GM19023 (cell line): ENCODE measurements around the gene MRPL28.
"Not testable (repeated sequence)": the region's sequence is repeated elsewhere in the genome, so short reads cannot be mapped to it uniquely, and the experiment has no call there.

ENCODE experiments used
- ATAC-seq: cut with Tn5 transposase; IDR thresholded peaks from one replicate; pipeline ENCODE4 v1.9.1; 2021; ENCODE audit warnings: mild to moderate bottlenecking, moderate library complexity; ENCODE audit not compliant: unreplicated experiment

MRPL28 gene

DNA sequence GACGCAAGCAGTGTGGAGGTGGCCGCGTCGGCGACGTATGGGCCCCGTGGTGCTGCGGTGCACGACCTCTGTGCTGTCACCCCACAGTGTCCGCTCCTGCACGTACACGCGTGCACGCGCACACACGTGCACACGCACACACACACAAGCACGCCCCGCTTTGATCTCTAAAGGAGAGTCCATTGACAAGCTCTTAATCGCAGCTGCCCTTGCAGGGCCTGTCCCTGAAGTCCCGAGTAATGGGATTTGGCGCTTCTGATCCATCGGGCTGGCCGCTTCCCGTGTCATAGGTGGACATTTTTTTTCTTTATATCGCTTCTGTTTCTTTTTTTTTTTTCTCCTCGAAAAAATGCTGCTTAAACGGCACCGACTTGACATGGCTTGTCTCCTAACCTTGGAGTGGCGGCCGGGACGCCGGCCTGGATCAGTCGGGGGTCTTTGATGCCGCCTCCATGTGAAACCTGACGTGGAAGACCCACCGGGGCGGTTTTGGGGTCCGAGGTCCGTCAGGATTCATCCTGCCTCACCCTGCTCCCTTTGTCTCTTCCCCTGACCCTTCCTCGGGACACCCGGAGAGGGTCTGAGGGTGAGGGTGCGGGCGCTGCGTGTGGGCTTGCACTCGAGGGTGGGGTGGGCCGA, 9.5 kb downstream of the MRPL28 start:
- no peak for ATAC-seq

DNA sequence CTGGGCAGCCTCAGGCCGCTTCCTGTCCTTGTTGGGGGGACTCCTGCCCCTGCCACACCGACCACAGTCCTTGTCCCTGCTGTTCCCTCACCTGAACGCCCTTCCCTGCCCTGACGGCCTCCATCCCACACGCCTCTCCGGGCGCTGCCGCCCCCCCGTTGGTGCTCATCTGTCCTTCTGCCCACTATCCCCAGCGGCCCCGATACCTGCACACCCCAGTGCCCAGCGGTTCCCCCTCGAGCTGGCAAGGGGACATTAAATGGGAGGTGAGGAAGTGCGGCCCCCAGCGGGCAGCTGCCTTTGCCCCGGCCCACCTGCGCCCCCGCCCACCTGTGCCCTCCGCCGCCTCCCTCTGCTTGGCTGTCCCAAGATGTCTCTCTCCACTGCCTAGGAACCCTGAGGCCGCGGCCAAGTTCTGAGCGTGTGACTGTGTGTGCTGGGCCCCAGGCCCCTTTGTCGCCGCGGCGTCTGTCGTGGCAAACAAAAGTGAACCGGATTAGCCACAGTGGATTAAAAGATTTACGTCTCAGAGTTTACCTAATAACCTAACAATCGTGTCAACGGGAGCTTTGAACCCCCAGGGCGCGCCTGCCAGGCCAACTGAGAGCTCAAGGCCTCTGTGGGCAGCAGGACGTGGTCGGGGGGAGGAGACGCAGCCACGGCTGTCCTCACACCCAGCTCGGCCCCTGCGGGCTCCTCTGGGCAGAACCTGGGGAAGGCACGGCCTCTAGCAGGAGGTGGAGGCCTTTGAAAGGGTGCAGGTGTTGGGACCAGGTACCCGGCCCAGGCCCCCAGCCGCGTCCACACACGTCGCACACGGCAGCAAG, 10.3 kb downstream of the MRPL28 start:
- ATAC-seq: no peak

DNA sequence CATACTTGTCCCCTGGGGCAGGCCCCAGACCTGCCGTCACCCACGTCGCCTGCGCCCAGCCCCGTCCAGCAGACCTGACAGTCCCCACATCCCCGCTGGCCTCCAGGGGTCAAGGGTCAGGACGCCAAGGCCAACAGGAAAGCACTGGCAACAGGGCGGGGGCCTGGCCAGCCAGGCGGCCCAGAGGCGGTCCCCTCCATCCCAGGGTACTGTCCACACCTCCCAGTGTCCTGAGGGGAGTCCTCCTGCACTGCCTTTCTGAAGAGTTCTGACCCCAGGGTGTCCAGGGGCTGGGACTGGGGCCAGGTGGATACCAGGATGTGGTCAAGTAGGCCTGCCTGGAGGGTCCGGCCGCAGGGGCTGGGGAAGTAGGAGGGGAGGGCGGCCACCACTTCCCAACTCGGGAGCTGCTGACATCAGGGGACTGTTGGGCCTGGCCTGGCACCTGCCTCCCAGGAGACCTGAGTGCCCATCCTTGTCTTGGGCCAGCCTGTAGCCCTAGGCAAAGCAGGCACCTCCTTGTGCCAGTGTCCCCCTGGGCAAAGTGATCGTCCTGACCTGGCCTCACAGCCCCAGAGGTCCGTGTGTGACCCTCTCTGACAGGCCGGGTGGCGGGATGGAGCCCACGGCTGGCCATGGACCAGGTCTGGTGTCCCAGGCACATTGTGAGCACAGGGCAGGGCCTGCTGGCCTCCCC, 11.1 kb downstream of the MRPL28 start:
- no peak for ATAC-seq

DNA sequence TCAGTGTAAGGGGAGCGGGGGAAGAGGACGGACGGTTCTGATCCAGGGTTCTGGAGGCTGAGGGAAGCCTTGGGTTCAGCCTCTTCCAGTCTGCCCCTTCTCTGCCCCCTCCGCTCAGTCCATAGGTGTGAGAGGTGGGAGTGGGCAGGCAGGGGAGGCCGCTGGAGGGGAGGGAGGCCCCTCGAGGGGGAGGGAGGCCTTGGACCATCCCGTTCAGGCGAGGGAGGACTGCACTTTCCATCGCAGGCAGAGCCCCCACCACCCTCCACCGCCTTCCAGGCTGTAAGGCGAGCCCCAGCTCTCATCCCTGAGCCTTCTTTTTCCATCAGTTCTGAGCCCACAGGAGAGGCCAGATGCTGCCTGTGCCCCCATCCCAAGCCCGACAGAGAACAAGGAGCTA, 13.6 kb downstream of the MRPL28 start:
- ATAC-seq: no peak

DNA sequence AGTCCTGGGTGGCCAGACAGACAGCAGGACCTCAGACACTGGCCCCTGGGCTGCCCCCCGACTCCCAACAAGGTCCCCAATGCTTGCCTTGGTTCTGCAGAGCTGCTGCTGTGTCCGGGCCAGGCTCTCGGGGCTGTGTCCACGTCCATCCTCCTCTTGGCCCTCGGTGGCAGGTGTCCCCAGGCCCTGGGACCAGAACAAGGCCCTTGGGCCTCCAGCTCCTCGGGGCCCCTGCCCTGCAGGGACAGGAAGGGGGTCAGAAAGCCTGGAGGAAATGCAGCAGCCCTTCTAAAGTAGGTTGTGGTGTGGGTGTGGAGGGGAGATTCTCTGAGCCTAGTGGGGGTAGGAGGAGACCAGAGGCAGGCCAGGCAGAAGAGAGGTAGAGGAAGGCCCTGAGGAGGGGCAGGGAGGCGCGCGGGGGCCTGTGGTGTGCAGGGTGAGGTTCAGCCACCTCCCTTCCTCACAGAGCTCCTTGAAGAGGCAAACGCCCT, 15.3 kb downstream of the MRPL28 start:
- ATAC-seq: no peak

DNA sequence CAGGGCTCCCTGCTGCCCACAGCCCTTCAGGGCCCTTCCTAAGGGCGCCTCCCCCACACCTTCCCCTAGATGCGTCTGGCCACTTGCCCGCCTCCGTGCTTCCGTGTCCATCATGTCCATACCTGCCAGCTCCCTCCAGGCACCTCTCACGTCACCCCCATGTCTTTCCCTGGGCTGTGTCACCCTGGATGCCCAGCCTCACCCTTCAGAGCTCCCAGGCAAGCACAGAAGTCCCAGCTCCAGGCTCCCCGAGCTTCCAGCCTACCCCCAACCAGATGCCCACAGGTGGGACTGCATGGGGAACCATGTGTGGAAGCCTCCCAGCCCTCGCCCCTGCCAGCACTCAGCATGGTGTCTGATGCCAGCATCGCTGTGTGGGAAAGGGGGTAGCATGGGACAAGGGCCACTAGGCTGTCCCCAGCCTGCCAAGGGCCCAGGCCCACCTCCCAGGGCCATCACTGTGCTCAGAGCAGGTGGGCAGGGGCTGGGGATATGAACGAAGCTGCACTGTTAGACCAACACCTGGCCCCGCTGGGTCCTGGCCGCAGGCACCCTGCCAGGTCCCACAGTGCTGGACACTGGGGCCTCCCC, 16.0 kb downstream of the MRPL28 start:
- no peak for ATAC-seq

DNA sequence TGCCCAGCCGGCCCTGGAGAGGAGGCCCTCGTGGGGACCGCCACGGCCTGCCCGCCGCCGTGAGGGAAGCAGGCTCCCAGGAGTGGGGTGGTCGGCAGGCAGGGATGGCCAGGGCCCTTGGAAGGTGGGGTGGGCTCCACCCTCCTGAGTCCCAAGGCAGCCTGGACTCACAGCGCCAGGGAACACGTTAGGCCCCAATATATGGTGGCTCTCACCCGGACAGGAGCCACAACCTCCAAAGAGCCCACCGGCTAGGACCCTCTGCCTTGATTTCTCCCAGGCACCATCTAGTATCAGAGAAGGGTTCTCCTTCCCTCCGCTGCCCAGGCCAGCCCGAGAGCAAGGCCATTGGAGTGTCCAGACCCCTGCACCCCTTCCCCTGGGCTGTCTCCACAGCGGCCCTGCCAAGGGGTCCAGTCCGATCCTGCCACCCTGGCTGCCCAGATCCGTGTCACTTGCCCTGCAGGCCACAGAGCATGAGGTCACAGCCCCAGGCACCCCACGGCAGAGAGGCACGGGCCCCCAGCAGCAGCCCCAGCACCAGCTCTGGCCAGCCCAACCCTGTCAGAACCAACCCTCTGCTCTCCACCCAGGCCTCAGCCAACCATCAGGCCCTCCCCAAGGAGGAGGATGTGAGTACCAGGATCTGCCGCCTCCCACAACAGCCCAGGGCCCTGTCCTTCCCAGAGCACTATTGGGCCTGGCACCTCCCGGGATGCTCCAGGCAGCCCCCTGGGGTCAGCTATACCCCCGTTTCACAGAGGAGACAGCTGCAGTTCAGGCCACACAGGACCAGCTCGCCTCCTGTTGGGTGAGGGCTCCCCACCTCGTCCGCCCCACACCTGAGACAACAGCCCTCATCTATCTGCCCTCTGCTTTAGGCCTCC, 16.7 kb downstream of the MRPL28 start:
- peak; percentile 5 for ATAC-seq

DNA sequence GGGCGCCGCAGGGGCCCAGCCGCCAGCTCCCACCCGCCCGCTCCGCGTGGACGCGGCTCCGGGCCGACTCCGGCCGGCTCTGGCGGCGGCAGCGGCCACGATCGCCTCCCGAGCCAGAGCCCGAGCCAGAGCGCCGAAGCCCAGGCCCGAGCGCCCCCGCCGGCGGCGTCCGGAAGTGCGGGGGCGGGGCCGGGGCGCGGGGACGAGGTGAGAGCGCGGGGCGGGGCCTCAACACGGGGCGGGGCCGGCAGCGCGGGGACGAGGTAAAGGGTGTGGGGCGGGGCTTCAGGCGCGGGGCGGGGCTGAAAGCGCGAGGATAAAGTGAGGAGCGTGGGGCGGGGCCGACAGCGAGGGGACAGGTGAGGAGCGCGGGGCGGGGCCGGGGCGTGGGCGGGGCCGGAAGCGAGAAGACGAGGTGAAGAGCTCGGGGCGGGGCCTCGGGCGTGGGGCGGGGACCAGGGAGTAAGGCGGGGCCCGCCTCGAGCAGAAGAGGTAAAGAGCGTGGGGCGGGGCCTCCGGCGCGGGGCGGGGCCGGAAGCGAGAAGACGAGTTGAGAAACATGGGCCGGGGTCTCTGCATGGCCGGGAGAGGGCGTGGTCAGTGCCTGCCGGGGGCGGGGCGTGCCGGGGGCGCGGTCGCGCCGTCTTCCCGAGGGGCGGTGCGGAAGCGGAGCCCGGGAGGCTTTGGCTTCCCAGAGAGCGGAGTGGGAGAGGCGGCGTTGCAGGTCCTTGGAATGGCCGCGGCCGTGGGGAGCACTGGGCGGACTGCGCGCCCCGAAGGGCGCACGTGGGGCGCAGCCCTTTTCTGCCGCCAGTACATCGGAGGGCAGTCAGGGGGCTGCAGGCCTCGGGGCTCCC, 17.6 kb downstream of the MRPL28 start, which contains the start of gene AXIN1:
Gene AXIN1 (minus strand): TSS at position 177 of the 857 bp plus-strand sequence. CDS start 5,698 bp downstream, outside the sequence.
- peak; percentile 62 for ATAC-seq

DNA sequence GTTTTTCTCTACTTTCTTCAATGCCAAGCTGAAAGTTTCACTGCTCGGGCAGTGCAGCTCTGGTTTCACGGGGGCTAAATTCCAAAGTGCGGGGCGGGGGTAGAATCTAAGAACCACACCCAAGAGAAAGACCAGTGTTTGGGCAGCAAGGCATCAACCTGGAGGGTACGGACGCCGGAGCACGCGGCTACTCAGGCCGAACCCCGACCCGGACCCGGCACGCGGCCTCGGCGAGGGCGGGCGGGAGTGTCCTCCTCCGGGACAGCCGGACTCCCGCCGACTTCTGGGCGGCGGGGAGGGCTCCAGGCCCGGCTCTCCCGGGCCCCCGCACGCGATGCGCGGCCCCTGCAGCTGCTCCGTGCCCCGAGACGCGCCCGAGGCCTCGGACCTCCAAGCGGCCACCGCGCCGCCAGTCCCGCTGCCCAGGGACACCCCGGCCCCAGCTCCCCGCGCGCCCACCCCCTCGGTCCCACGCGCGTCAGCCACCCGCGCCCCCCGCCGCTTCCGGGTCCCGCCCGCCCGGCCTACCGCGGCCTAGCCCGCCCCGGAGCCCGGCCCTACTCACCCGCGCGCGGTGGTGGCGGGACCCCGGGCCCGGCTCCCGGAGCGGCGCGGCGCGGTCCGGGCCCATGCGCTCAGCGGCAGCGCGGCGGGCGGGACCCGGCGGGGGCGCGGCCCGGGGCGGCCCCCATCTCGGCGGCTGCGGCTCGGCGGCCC, 18.4 kb downstream of the MRPL28 start:
- ATAC-seq: peak; percentile 19

DNA sequence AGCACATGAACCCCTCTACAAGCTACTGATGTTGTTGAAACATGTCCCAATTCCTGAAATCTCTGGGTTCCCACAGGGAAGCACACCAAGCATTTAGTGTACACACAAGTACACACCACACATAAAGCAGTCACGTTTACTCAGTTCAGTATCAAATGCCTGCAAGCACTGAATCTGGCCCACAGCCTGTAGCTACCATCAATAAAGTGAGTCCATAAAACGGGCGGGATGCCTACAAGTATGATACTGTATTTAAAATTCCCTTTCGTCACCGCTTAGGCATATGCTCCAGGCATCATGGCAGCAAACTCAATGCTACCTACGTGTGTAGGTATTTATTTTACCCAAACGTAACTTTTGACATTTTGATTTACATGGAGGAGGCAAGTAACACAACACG, 20.1 kb downstream of the MRPL28 start:
- ATAC-seq: no peak

DNA sequence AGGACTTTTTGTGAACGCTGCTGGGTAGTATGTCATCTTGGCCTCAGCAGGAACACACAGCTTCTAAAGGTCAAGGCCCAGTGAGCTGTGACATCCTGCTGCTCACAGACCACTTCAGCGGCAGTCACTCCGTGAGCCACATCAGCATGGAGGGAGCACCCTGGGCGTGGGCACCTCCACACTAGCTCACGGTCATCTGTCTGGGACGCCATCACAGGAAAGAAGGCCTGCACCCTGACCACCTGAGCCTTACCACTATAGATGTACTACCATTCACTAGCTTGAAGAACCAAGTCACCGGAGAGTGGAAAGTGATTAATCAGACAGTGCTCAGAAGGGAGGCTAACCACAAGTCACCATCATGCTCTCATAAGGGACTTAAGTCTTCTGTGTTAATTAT, 21.1 kb downstream of the MRPL28 start:
- no peak for ATAC-seq

DNA sequence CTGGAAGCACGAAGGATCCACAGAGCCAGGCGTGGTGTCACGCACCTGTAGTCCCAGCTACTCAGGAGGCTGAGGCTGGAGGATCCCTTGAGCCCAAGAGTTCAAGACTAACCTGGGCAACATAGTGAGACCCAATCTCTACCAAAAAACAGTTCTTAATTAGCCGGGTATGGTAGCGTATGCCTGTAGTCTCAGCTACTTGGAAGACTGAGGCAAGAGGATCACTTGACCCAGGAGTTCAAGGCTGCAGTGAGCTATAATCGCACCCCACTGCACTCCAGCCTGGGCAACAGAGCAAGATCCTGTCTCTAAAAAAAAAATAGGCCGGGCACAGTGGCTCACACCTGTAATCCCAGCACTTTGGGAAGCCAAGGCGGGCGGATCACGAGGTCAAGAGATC, 21.8 kb downstream of the MRPL28 start:
- not testable (repeated sequence) for ATAC-seq

DNA sequence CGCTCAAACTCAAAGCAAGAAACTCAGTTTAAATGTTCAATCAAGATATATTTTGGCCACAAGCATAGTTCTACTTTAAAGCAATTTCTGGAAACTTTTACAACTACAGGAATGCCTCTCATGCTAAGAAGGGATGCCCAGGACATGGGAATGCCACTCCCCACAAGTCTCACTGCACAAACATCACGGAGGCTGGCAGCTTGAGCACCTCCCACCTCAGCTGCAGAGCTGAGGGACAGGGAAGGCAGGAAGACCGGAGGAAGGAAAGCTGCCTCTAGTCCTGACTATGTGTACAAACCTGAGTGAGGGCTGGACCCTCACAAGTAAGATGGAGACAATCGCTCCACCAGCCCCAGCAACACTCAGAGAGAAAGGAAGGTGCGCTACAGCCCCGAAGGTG, 23.1 kb downstream of the MRPL28 start:
- no peak for ATAC-seq

DNA sequence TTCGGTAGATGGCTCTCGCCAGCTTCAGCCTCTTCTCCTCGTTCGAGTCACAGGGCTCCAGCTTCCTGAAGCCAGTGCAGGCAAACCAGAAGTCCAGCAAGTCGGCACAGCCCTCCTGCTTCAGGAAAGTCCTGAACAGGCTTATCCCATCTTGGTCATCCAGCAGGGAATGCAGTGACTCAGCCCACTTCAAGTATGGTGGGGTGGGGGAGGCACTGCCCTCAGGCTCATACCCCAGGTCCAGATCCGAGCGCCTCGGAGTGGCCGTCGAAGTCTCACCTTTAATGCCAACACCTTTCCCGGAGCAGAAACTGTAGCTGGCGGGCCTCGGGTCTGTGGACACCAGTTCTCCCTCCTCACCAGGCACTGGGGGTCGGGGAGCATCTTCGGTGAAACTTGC, 23.8 kb downstream of the MRPL28 start:
- ATAC-seq: no peak

DNA sequence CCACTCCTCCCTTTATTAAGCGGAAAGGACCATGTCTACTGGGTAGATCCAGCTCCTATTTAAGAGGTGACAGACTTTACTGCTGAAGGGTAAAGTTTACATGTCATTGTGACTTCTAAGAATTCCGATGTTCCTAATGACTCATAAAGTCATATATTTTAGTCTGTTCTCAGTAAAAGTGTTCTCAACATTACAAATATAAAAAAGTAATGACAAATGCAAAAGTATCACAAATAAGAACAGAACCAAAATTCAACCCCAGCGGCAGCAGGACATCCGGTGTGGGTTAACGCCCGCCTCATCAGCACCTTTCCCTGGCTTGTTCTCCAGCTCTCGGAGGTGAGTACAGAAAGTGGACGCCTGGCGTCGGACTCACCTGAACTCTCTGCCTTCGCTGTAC, 24.6 kb downstream of the MRPL28 start:
- ATAC-seq: no peak

DNA sequence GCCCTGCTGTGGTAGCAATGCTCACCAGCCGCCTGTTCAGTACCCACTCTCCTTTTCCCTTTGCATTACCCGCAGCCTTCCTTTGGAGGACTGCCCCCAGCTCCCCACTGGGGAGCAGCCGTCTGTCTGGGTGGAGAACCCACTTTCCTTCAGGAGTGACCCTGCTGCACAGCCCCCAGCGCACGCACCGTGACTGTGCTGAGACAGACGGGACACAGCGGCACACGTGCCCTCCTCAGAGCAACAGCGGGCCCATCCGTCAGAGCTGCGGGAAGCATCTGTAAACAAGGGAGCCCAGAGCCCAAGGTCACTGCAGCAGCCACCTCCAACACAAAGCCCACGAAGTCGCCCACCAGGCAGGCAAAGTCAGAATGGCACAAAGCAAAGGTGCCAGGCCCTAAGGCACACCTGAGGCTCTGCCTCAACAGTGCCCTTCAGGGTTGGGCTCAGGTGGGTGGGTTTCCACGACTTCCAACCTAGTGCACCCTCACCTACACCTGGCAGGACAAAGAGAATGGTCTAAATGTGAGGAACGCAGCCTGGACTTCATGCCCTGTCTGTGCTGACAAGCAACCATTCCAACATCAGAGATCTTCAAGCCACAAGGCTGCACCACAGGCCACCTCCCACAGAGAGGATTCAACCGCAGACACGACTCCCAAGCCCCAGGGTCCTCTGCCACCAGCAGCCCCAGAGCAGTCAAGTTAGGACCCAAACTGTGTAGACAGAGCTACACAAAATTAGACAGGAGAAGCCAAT, 27.7 kb downstream of the MRPL28 start:
- no peak for ATAC-seq

DNA sequence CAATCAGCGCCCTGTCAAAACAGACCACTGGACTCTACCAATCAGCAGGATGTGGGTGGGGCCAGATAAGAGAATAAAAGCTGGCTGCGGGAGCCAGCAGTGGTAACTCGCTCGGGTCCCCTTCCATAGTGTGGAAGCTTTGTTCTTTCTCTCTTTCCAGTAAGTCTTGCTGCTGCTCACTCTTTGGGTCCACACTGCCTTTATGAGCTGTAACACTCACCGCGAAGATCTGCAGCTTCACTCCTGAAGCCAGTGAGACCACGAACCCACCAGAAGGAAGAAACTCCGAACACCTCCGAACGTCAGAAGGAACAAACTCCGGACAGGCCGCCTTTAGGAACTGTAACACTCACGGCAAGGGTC, 28.4 kb downstream of the MRPL28 start:
- ATAC-seq: not testable (repeated sequence)
